HL-60 (cell line): ENCODE results near the gene FMNL2.

Experiments
- DNase-seq, 2 experiments: peaks; one replicate each; pipeline ENCODE4 v3.0.0-alpha.2; 2010 to 2020; ENCODE audit warnings: low read depth in 1 of 2, low spot score in 1 of 2
- H3K27ac ChIP-seq: fragments of 250-450 bp; sonication (Bioruptor Pico); replicated peaks from 2 replicates; pipeline ENCODE4 v1.5.1; 2020; ENCODE audit warnings: mild to moderate bottlenecking, moderate library complexity
- H3K27me3 ChIP-seq: fragments of 250-450 bp; sonication (Bioruptor Pico); 2 replicates; pipeline ENCODE4 v1.5.1; 2021; ENCODE audit warnings: mild to moderate bottlenecking, moderate library complexity; ENCODE audit not compliant: insufficient read depth, poor library complexity, severe bottlenecking
- H3K4me3 ChIP-seq: replicated peaks from 2 replicates; pipeline ENCODE4 v1.5.1; 2011; ENCODE audit warnings: mild to moderate bottlenecking, control low read depth, low read length; ENCODE audit not compliant: insufficient read depth
- CTCF ChIP-seq: IDR thresholded peaks from one replicate; pipeline ENCODE4 v1.5.1; 2011; ENCODE audit warnings: low read length, control low read depth, inconsistent platforms; ENCODE audit not compliant: insufficient read depth
- GABPA ChIP-seq: IDR thresholded peaks from 2 replicates; pipeline ENCODE4 v1.6.1; 2012; ENCODE audit warnings: low read depth
- POLR2AphosphoS5 ChIP-seq: IDR thresholded peaks from 2 replicates; pipeline ENCODE4 v1.6.1; 2012; ENCODE audit warnings: low read depth
- SPI1 ChIP-seq: IDR thresholded peaks from 2 replicates; pipeline ENCODE4 v1.6.1; 2012; ENCODE audit warnings: low read depth, mild to moderate bottlenecking, borderline replicate concordance
- TF ChIP-seq, protein P1 (sequence below): IDR thresholded peaks from 2 replicates; pipeline ENCODE4 v1.6.1; 2012; ENCODE audit warnings: low read depth; ENCODE audit not compliant: insufficient replicate concordance

The FMNL2 gene

DNA sequence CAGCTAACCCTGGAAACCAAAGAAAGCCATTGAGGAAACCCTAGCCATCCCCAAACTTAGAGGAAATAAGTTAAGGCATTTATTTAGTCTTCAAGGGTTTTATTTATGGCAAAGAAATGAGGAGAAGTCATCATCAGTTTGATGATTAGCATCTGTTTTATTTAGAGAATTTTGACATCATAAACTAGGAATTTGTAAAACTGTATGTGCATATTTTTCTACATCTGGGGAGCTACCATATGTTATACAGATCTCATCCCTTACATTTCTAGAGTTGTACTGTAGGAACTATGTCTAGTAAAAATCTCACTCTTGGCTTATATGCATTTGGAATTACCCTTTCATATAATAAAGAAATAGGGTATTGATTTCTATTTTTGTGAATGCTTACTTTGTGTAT is 48.7 kb downstream of the FMNL2 start:
- DNase-seq = no peak
- H3K27ac ChIP-seq = no peak overlapping the region
- H3K27me3 ChIP-seq = no peaks in the 10 kb centered on the region
- no peak overlapping the region for H3K4me3 ChIP-seq
- TF ChIP-seq CTCF (no peak), POLR2AphosphoS5 (no peak), GABPA (no peak), SPI1 (no peak)
- TF ChIP-seq, protein P1, sequence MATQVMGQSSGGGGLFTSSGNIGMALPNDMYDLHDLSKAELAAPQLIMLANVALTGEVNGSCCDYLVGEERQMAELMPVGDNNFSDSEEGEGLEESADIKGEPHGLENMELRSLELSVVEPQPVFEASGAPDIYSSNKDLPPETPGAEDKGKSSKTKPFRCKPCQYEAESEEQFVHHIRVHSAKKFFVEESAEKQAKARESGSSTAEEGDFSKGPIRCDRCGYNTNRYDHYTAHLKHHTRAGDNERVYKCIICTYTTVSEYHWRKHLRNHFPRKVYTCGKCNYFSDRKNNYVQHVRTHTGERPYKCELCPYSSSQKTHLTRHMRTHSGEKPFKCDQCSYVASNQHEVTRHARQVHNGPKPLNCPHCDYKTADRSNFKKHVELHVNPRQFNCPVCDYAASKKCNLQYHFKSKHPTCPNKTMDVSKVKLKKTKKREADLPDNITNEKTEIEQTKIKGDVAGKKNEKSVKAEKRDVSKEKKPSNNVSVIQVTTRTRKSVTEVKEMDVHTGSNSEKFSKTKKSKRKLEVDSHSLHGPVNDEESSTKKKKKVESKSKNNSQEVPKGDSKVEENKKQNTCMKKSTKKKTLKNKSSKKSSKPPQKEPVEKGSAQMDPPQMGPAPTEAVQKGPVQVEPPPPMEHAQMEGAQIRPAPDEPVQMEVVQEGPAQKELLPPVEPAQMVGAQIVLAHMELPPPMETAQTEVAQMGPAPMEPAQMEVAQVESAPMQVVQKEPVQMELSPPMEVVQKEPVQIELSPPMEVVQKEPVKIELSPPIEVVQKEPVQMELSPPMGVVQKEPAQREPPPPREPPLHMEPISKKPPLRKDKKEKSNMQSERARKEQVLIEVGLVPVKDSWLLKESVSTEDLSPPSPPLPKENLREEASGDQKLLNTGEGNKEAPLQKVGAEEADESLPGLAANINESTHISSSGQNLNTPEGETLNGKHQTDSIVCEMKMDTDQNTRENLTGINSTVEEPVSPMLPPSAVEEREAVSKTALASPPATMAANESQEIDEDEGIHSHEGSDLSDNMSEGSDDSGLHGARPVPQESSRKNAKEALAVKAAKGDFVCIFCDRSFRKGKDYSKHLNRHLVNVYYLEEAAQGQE = no peak

DNA sequence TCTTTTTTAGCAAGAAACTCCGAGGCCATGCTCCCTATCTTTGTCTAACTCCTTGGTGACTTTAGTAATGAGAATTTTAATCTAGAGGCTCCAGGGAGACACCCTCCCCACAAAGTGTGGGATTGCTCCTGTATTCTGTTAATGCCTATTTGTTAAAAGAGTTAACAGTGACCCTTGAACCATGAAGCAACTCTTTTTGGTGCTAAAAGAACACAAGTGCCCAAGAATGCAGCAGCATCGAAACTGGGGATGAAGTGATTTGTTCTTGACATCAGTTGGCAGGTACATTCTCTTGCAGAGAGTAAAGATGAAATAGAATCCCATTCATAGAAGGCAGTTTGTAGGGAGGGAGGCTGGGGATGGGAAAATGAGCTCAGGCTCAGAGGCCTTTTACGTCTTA is 50.0 kb downstream of the FMNL2 start:
- no peaks in the 10 kb centered on the region for H3K27me3 ChIP-seq
- no peak for TF ChIP-seq SPI1
- no peak for TF ChIP-seq CTCF
- no peak for TF ChIP-seq POLR2AphosphoS5
- TF ChIP-seq GABPA = no peak
- TF ChIP-seq, protein P1 = no peak
- no peak for DNase-seq
- no peak overlapping the region for H3K4me3 ChIP-seq
- no peak overlapping the region for H3K27ac ChIP-seq

- H3K4me3 ChIP-seq = no peak overlapping the region
- no peaks in the 10 kb centered on the region for H3K27me3 ChIP-seq
- no peak overlapping the region for H3K27ac ChIP-seq
- no peak for TF ChIP-seq GABPA
- no peak for TF ChIP-seq CTCF
- no peak for TF ChIP-seq SPI1
- no peak for TF ChIP-seq POLR2AphosphoS5
- TF ChIP-seq, protein P1 = no peak
- no peak for DNase-seq
Measured at GRCh38 chr2:152385650-152386049, 50.7 kb downstream of the FMNL2 start.
